OCI-M2 (cell line): Measurements from ENCODE around the gene SEMA6C.
"Not testable (repeated sequence)": the region's sequence is repeated elsewhere in the genome, so short reads cannot be mapped to it uniquely, and the experiment has no call there.

Experiments
- DNase-seq: peaks from one replicate; lab custom pipeline; 2025; ENCODE audit not compliant: unreplicated experiment; lab: John Stamatoyannopoulos, UW

The SEMA6C gene

DNA sequence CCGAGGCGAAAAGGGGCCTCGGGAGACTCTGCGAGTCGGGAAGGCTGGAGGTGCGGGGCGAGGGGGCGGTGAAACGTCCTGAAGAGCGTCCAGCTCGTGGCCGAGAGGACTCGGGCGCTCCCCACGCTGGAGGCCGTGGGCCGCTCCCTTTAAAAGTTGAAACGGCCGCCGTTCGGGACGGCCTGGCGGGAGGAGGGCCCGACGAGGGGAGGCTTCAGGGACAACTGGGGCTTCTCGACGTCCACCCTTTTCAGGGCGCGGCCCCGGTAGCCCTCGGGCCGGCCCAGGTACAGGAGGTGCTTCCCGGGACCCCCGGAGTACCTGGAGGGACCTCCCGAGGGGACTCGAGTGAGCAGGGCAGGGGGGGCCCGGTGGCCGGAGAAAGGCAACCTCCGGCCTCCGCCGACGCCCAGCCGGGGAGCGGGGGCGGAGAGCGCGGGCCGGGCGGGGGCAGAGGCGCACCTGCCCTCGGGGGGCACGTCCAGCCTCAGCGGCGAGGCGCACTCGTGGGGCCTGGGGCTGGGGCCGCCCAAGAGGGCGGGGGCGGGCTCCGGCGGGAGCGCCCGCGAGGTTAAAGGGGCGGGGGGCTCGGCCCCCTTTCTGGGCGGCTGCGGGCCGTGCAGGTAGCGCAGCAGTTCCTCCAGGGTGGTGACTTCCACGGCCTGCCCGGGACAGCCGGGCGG lies 14.0 kb downstream of the SEMA6C start:
- no peak for DNase-seq

DNA sequence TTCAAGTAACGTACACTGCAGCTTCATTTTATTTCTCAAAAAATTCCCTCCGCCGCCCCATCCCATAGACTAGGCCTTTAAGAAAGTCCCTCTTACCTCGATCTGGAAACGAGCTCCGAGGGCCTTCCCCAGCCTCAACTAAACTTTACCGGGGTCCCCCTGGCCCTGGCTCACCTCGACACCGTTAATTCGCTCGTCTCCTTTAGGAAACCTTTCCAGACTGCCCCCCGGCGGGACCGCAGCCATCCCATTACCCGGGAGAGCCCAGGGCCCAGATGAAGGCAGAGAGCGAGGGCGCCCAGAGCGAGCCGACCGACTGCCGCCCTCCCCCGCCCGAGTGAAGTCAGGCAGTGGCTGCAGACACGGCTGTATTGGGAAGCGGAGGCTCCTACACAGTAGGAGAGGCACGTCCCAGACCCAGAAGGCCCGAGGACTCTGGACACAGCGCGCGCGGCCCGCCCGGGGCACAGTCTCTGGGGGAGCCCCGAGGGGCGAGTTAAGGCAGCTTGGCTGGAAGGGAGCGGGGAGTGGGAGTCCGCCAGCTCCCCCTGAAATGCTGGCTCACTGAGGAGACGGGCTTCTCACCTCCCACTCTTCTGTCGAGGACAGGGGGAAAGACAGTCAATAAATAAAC lies 14.6 kb downstream of the SEMA6C start:
- no peak for DNase-seq

DNA sequence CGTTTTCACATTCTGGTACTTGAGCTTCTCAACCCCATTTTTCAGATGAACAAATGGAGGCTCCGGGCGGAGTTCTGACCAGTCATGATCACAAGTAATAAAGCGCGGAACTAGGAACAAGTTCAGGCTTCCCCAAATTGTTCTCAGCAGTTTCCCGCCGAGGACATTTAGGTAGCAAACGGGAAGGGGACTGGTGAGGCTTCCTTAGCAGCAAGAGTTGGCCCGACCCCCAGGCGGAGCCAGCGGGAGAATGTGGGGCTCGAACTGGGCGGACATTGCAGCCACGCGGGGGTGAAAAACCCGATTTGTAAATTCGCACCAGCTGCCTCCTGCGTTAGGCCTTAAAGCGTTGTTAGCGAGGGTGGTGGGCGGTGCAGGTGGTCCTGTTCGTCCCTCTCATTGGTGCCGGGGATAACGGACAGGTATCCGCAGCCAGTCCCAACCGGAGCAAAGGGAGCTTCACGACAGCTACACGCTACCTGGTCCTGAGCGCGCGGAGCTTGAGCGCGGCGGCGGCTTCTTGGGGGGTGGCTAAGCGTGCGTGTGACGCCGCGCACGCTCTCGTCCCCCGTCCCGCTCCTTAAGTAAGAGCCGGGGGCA lies 15.3 kb downstream of the SEMA6C start:
- no peak for DNase-seq

DNA sequence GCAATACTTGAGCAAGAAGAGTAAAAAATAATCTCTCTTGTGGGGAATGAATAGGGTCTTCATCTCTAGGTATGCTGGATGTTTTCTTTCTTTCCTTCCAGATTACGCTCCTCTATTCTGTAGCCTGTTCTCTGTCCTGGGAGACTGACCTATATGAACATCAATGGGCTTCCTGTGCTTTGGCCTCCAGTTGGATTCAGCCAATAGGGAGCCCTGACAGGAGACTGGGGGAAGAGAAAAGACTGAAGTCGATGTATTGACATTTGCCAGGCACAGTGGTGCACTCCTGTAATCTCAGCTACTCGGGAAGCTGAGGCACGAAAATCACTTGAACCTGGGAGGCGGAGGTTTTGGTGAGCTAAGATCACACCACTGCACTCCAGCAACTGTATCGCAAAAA lies 17.6 kb downstream of the SEMA6C start:
- DNase-seq, result no peak

DNA sequence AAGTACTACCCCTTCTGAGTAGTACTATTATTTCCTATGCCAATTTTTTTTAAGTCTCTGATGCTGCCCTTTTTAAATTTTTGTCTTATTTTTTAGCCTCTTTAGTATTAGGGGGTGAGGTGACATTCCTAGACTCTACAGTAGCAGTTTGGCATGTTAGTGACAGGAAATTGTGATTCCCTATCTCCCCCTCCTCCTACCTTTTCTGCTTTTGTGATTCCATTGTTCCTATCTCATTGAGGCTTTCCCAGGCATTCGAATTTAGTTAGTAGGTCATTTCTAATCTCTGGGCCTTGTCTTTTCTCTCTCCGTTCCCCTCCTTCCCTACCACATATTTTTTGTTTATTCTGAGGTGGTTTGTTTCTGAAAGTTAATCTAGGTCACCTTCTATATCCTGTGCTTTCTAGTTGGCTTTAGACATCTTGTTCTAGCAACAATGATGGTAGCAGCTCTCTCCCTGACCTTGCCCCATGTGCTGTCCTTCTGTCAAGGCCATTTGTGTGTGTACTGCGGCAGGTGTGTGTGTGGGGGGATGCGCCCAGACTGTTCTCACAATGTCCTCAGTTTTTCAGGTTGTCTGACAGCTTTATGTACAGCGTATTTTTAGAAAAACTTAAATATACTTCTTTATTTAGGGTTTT lies 21.5 kb downstream of the SEMA6C start:
- no peak for DNase-seq

DNA sequence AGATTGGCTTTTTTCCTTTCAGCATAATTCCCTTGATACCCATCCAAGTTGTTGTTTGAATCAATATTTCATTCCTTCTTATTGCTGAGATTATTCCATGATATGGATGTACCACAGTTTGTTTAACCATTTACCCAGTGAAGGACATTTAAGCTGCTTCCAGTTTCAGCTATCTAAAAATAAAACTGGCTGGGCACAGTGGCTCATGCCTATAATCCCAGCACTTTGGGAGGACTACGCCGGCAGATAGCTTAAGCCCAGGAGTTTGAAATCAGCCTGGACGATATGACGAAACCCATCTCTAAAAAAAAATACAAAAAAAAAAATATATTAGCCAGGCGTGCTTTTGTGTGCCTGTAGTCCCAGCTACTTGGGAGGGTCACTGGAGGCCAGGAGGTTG lies 32.6 kb downstream of the SEMA6C start:
- no peak for DNase-seq

DNA sequence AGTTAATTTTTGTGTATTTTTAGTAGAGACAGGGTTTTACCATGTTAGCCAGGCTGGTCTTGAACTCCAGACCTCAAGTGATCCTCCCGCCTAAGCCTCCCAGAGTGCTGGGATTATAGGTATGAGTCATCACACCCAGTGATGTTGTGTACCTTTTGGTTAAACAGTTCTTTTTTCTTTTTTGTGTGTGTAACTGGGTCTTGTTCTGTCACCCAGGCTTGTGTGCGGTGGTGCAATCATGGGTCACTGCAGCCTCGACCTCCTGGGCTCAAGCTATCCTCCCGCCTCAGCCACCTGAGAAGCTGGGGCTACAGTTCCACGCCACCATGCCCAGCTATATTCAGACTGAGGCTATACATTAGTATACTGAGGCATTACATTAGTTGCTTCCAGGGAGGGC lies 38.1 kb downstream of the SEMA6C start:
- DNase-seq, result no peak

DNA sequence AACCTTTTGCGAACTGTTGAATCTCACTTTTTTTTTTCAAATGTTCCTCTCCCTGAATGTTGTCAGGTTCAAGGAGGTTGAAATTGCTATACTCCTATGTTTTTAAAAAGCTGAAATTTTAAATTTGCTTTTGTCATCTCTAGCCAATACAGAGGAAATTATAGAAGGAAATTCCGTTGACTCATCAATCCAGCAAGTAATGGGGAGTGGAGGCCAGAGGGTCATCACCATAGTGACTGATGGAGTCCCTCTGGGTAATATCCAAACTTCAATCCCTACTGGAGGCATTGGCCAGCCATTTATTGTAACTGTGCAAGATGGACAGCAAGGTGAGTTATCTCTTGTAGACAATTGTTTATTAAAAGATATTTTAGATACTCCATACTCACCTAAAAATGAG lies 39.5 kb downstream of the SEMA6C start:
- DNase-seq, result no peak

DNA sequence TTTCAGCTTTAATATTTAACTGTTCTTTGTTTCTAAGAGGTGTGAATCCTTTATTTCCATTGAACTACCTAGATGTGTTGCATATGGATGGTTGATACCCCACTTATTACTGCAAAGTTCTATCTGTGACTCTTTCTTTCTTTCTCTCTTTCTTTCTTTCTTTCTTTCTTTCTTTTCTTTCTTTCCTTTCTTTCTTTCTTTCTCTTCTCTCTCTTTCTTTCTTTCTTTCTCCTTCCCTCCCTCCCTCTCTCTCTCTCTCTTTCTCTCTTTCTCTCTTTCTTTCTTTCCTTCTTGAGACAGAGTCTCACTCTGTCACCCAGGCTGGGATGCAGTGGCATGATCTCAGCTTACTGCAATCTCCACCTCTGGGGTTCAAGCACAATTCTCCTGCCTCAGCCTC lies 41.8 kb downstream of the SEMA6C start:
- no peak for DNase-seq

DNA sequence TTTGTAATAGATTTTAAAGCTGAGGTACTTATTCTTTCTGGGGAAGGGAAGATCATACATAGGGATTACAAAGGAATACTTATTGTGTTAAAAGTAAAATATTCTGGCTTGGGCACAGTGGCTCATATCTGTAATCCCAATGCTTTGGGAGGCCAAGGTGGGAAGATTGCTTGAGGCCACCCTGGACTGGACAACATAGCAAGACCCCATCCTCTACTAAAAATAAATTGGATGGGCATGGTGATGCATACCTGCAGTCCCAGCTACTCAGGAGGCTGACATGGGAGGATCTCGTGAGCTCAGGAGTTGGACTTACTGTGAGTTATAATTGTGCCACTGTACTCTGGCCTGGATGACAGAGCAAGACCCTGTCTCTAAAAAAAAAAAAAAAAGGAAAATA lies 48.3 kb downstream of the SEMA6C start:
- no peak for DNase-seq

DNA sequence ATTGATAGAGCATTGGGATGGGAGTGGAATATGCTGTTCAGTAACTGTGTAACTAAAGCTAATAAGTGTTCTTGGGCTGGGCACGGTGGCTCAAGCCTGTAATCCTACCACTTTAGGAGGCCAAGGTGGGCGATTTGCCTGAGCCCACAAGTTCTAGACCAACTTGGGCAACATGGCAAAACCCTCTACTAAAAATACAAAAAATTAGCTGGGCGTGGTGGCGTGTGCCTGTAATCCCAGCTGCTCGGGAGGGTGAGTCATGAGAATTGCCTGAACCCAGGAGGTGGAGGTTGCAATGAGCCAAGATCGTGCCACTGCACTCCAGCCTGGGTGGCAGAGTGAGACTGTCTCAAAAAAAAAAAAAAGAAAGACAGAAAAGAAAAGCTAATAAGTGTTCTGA lies 49.0 kb downstream of the SEMA6C start:
- DNase-seq, result not testable (repeated sequence)

DNA sequence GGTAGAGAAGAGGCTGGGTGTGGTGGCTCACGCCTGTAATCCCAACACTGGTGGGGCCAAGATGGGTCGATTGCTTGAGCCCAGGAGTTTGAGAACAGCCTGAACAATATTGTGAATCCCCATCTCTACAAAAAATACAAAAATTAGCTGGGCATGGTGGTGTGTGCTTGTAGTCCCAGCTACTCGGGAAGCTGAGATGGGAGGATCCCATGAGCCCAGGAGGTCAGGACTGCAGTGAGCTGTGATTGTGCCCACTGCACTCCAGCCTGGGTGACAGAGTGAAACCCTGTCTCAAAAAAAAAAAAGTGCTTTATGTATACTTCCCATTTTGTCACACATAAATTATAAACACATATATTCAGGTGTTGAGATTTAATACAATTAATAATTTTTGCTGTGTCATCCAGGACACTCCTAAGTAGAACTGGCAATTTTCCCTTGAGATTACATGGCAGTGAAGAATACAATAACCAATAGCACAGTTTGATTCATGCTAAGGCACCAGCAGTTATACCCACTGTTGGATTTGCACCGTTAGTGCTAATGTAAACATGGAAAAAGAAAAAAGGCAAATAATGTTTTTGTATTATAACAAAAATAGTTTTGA lies 60.4 kb downstream of the SEMA6C start:
- no peak for DNase-seq
